ENCODE data around the gene COLQ.

- TF ChIP-seq CTCF (IDR thresholded peaks at IDR 0.05) (no peak), POLR2A (IDR thresholded peaks at IDR 0.05) (no peak)
Observed at GRCh38 chr3:15453501-15453900, 68.0 kb downstream of the COLQ start.
